CD4-positive, alpha-beta memory T cell (primary cell): Measurements from ENCODE around the gene CANT1. TPM values are rescaled to one million over a fixed set of nuclear protein-coding genes. Genes with fewer than 3 reads are reported as not detected.

Experiments
- CTCF ChIA-PET: fragments of 350-600 bp; sonication (Branson Sonifier 250); formaldehyde crosslinking; loops from one replicate; lab custom pipeline; 2021; ENCODE audit warnings: inconsistent platforms; ENCODE audit not compliant: partially characterized antibody; lab: Charles Lee
- POLR2A ChIA-PET: fragments of 350-600 bp; sonication (Branson Sonifier 250); formaldehyde crosslinking; loops from one replicate; lab custom pipeline; 2021; ENCODE audit not compliant: partially characterized antibody; lab: Charles Lee
- DNase-seq, 5 donors: peaks; one replicate each; pipeline versions ENCODE4 v3.0.0 to v3.0.0-alpha.2; 2020 to 2022; ENCODE audit warnings: mixed read lengths in 1 of 5
- H3K27ac ChIP-seq: one replicate; pipeline ENCODE4 v1.7.0; 2013; ENCODE audit warnings: low read depth, low read length
- H3K27me3 ChIP-seq: 2 replicates; pipeline ENCODE4 v1.7.0; 2013; ENCODE audit warnings: mild to moderate bottlenecking, low read length, moderate library complexity; ENCODE audit not compliant: insufficient read depth
- H3K36me3 ChIP-seq: 2 replicates; pipeline ENCODE4 v1.7.0; 2013; ENCODE audit warnings: mild to moderate bottlenecking, low read length, moderate library complexity; ENCODE audit not compliant: insufficient read depth
- H3K4me1 ChIP-seq: 2 replicates; pipeline ENCODE4 v1.7.0; 2013; ENCODE audit warnings: mild to moderate bottlenecking, low read length, moderate library complexity; ENCODE audit not compliant: insufficient read depth
- H3K4me3 ChIP-seq, 2 donors: one replicate each; pipeline ENCODE4 v1.7.0; 2013; ENCODE audit warnings: low read length in 2 of 2, mild to moderate bottlenecking in 1 of 2
- H3K9me3 ChIP-seq, 2 donors: one replicate each; pipeline ENCODE4 v1.7.0; 2013; ENCODE audit warnings: low read length in 2 of 2, control low read depth in 1 of 2; ENCODE audit not compliant: control insufficient read depth in 1 of 2
- H3K27ac Mint-ChIP-seq, 7 donors: one replicate each; pipeline ENCODE4 v1.8.0; 2020 to 2021; ENCODE audit warnings: mixed read lengths in 7 of 7, mild to moderate bottlenecking in 6 of 7, inconsistent platforms in 3 of 7, moderate library complexity in 3 of 7
- H3K27me3 Mint-ChIP-seq, 2 donors: one replicate each; pipeline ENCODE4 v1.8.0; 2020 to 2021; ENCODE audit warnings: mixed read lengths in 2 of 2
- H3K36me3 Mint-ChIP-seq, 2 donors: one replicate each; pipeline ENCODE4 v1.8.0; 2020 to 2021; ENCODE audit warnings: mixed read lengths in 2 of 2, inconsistent platforms in 1 of 2, mild to moderate bottlenecking in 1 of 2
- H3K4me1 Mint-ChIP-seq, 4 donors: one replicate each; pipeline ENCODE4 v1.8.0; 2020 to 2021; ENCODE audit warnings: mixed read lengths in 4 of 4, mild to moderate bottlenecking in 1 of 4
- H3K4me3 Mint-ChIP-seq, 8 donors: one replicate each; pipeline ENCODE4 v1.8.0; 2020 to 2021; ENCODE audit warnings: mixed read lengths in 8 of 8, mild to moderate bottlenecking in 7 of 8, moderate library complexity in 6 of 8, inconsistent platforms in 3 of 8
- H3K9me3 Mint-ChIP-seq, 8 donors: one replicate each; pipeline ENCODE4 v1.8.0; 2020 to 2021; ENCODE audit warnings: mixed read lengths in 8 of 8, mild to moderate bottlenecking in 5 of 8, inconsistent platforms in 3 of 8, moderate library complexity in 1 of 8
- intact Hi-C: fragments of 100-400 bp; cut with micrococcal nuclease; formaldehyde crosslinking; loops from one replicate; pipeline ENCODE4 v1.15.1; 2023
- polyA plus RNA-seq, 2 donors: library from polyadenylated mRNA; unstranded; fragments of 300-500 nt; fragmentation: Illumina TruSeq; gene quantifications; one replicate each; pipeline ENCODE4 v1.2.3, GENCODE V29; 2021
- total RNA-seq, 2 experiments: library from RNA; stranded (reverse); gene quantifications; one replicate each; pipeline ENCODE4 v1.2.3, GENCODE V29; 2021

The CANT1 gene
- total and polyA plus RNA-seq, 4 experiments from 2014 or later: 7.2 to 59.4 (median 34.2) TPM

GRCh38 chr17:78971756-78972506 lies 37.6 kb downstream of the CANT1 start:
- H3K9me3 ChIP-seq: no peaks in the 10 kb centered on the region
- H3K4me3 Mint-ChIP-seq: no peak overlapping the region
- H3K27me3 Mint-ChIP-seq: no peaks in the 10 kb centered on the region
- H3K27me3 ChIP-seq: no peaks in the 10 kb centered on the region
- peak overlapping the region in 1 of 7 donors; percentile 57 for H3K27ac Mint-ChIP-seq
- ChIA-PET CTCF (interaction anchor here (1.2 to 4.6 kb wide), 8 partner anchors 9 to 475 kb away, joined by 4 to 60 read pairs (median 7); partner anchors contain the start of gene LGALS3BP), POLR2A (interaction anchor here (0.8 to 1.0 kb wide), 2 partner anchors 81 to 83 kb away, joined by 3 read pairs; no protein-coding TSS in a partner anchor)
- intact Hi-C loops: loop anchor here (1.0 to 5.0 kb wide), 2 partner anchors 475 to 525 kb away; no protein-coding TSS in a partner anchor
- H3K4me1 ChIP-seq: peaks cover 5% of the 10 kb centered on the region
- peaks cover 5 to 20% (median 10%) of the 10 kb centered on the region in 4 donors for H3K4me1 Mint-ChIP-seq
- H3K9me3 Mint-ChIP-seq: no peaks in the 10 kb centered on the region
- H3K36me3 Mint-ChIP-seq: peaks cover 0 to 11% of the 10 kb centered on the region in 2 donors
- no peak overlapping the region for H3K27ac ChIP-seq
- no peaks in the 10 kb centered on the region for H3K36me3 ChIP-seq
- DNase-seq: no peak
- no peak overlapping the region for H3K4me3 ChIP-seq

- Histone ChIP-seq H3K4me1 (peaks cover 5% of the 10 kb centered on the region), H3K4me3 (no peak overlapping the region), H3K36me3 (no peaks in the 10 kb centered on the region), H3K9me3 (no peaks in the 10 kb centered on the region), H3K27ac (no peak overlapping the region), H3K27me3 (no peaks in the 10 kb centered on the region)
- ChIA-PET POLR2A (interaction anchor here (0.8 to 1.0 kb wide), 2 partner anchors 80 to 82 kb away, joined by 3 read pairs; no protein-coding TSS in a partner anchor), CTCF (interaction anchor here (0.9 to 4.6 kb wide), 10 partner anchors 10 to 474 kb away, joined by 3 to 60 read pairs (median 6); partner anchors contain the start of gene LGALS3BP)
- Mint-ChIP-seq H3K9me3 (no peaks in the 10 kb centered on the region), H3K27ac (peak overlapping the region; percentile 27 to 88 (median 57)), H3K36me3 (peaks cover 0 to 11% of the 10 kb centered on the region in 2 donors), H3K27me3 (no peaks in the 10 kb centered on the region), H3K4me1 (peaks cover 5 to 15% (median 10%) of the 10 kb centered on the region in 4 donors), H3K4me3 (no peak overlapping the region)
- intact Hi-C loops: loop anchor here (1.0 to 5.0 kb wide), 2 partner anchors 474 to 524 kb away; no protein-coding TSS in a partner anchor
- DNase-seq: peak; percentile 63 to 75 (median 66)
Observed at GRCh38 chr17:78970834-78971755, 38.5 kb downstream of the CANT1 start.

- Mint-ChIP-seq H3K4me1 (peaks cover 5 to 10% (median 7%) of the 10 kb centered on the region in 4 donors), H3K4me3 (no peak overlapping the region), H3K27me3 (no peaks in the 10 kb centered on the region), H3K36me3 (peaks cover 0 to 11% of the 10 kb centered on the region in 2 donors), H3K27ac (no peak overlapping the region), H3K9me3 (no peaks in the 10 kb centered on the region)
- peaks cover 5% of the 10 kb centered on the region for H3K4me1 ChIP-seq
- no peaks in the 10 kb centered on the region for H3K9me3 ChIP-seq
- no peak overlapping the region for H3K27ac ChIP-seq
- ChIA-PET POLR2A (no interaction called here), CTCF (interaction anchor here (2.7 to 4.6 kb wide), 2 partner anchors 11 to 104 kb away, joined by 16 to 60 read pairs; partner anchors contain the start of gene LGALS3BP)
- no peak for DNase-seq
- H3K36me3 ChIP-seq: no peaks in the 10 kb centered on the region
- no peak overlapping the region for H3K4me3 ChIP-seq
- no peaks in the 10 kb centered on the region for H3K27me3 ChIP-seq
- intact Hi-C loops: loop anchor here (5.0 kb wide), 1 partner anchor 523 kb away; no protein-coding TSS in a partner anchor
Observed at GRCh38 chr17:78969865-78970264, 39.7 kb downstream of the CANT1 start.

- Histone ChIP-seq H3K36me3 (no peaks in the 10 kb centered on the region), H3K4me3 (no peak overlapping the region), H3K27me3 (no peaks in the 10 kb centered on the region), H3K4me1 (peaks cover 5% of the 10 kb centered on the region), H3K27ac (no peak overlapping the region), H3K9me3 (no peaks in the 10 kb centered on the region)
- Mint-ChIP-seq H3K27me3 (no peaks in the 10 kb centered on the region), H3K4me1 (peaks cover 5 to 7% (median 6%) of the 10 kb centered on the region in 4 donors), H3K36me3 (peaks cover 0 to 8% of the 10 kb centered on the region in 2 donors), H3K9me3 (no peaks in the 10 kb centered on the region), H3K27ac (no peak overlapping the region), H3K4me3 (no peak overlapping the region)
- no peak for DNase-seq
- intact Hi-C loops: no loop called here
- CTCF ChIA-PET: no interaction called here
- POLR2A ChIA-PET: no interaction called here
Observed at GRCh38 chr17:78967782-78968362, 41.7 kb downstream of the CANT1 start.

- intact Hi-C loops: no loop called here
- no peak overlapping the region for H3K4me3 Mint-ChIP-seq
- H3K36me3 Mint-ChIP-seq: peaks cover 0 to 8% of the 10 kb centered on the region in 2 donors
- no peaks in the 10 kb centered on the region for H3K9me3 Mint-ChIP-seq
- DNase-seq: no peak
- ChIA-PET CTCF (interaction anchor here (0.6 kb wide), 1 partner anchor 470 kb away, joined by 3 read pairs; no protein-coding TSS in a partner anchor), POLR2A (no interaction called here)
- no peaks in the 10 kb centered on the region for H3K27me3 Mint-ChIP-seq
- Histone ChIP-seq H3K27ac (no peak overlapping the region), H3K4me1 (peaks cover 5% of the 10 kb centered on the region), H3K36me3 (no peaks in the 10 kb centered on the region), H3K4me3 (no peak overlapping the region), H3K27me3 (no peaks in the 10 kb centered on the region), H3K9me3 (no peaks in the 10 kb centered on the region)
- H3K4me1 Mint-ChIP-seq: peaks cover 5 to 7% (median 6%) of the 10 kb centered on the region in 4 donors
- H3K27ac Mint-ChIP-seq: no peak overlapping the region
Observed at GRCh38 chr17:78966910-78967600, 42.5 kb downstream of the CANT1 start.

GRCh38 chr17:78966123-78966813 lies 43.3 kb downstream of the CANT1 start:
- H3K27me3 Mint-ChIP-seq: no peaks in the 10 kb centered on the region
- Histone ChIP-seq H3K27ac (no peak overlapping the region), H3K4me3 (no peak overlapping the region), H3K36me3 (no peaks in the 10 kb centered on the region), H3K27me3 (no peaks in the 10 kb centered on the region), H3K4me1 (peaks cover 1% of the 10 kb centered on the region), H3K9me3 (no peaks in the 10 kb centered on the region)
- H3K27ac Mint-ChIP-seq: no peak overlapping the region
- H3K36me3 Mint-ChIP-seq: peaks cover 0 to 3% of the 10 kb centered on the region in 2 donors
- intact Hi-C loops: no loop called here
- CTCF ChIA-PET: interaction anchor here (2.3 kb wide), 1 partner anchor 100 kb away, joined by 10 read pairs; no protein-coding TSS in a partner anchor
- POLR2A ChIA-PET: no interaction called here
- peaks cover 3 to 4% (median 4%) of the 10 kb centered on the region in 4 donors for H3K4me1 Mint-ChIP-seq
- DNase-seq: no peak
- H3K4me3 Mint-ChIP-seq: no peak overlapping the region
- H3K9me3 Mint-ChIP-seq: no peaks in the 10 kb centered on the region
